HG03064 (cell line): Measurements from ENCODE around the gene QRSL1.
"Not testable (repeated sequence)": the region's sequence is repeated elsewhere in the genome, so short reads cannot be mapped to it uniquely, and the experiment has no call there.

Source experiments
- ATAC-seq: cut with Tn5 transposase; IDR thresholded peaks from one replicate; pipeline ENCODE4 v1.9.1; 2021; ENCODE audit warnings: low read depth; ENCODE audit not compliant: unreplicated experiment

The QRSL1 gene

GRCh38 chr6:106671651-106672050 lies 42.3 kb downstream of the QRSL1 start:
- ATAC-seq, result no peak

DNA sequence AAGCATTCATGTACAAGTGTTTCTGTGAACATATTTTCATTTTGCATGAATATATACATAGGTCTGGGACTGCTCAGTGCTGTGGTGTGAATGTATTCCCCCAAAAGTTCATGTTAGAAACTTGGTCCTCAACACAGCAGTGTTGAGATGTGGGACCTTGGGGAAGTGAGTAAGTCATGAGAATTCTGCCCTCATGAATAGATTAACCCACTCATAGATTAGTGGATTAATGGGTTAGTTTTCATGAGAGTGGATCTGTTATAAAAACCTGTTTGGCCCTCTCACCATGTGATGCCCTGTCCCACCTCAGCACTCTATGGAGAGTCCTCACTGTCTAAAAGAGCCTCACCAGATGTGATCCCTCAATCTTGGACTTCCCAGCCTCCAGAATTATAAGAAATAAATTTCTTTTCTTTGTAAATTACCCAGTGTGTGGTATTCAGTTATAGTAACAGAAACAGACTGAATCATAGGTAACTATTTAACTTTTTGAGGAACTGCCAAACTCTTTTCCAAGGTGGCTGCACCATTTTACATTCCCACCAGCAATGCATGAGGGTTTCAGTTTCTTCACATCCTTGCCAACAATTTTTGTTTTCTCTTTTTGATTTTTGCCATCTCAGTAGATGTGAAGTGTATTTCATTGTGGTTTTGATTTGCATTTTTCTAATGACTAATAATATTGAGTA lies 45.3 kb downstream of the QRSL1 start:
- ATAC-seq, result no peak

GRCh38 chr6:106677282-106677681 lies 47.9 kb downstream of the QRSL1 start:
- ATAC-seq, result no peak

GRCh38 chr6:106684011-106684410 lies 54.6 kb downstream of the QRSL1 start:
- ATAC-seq, result no peak

- no peak for ATAC-seq
These were observed 56.5 kb downstream of the QRSL1 start for GRCh38 chr6:106685833-106686232.

DNA sequence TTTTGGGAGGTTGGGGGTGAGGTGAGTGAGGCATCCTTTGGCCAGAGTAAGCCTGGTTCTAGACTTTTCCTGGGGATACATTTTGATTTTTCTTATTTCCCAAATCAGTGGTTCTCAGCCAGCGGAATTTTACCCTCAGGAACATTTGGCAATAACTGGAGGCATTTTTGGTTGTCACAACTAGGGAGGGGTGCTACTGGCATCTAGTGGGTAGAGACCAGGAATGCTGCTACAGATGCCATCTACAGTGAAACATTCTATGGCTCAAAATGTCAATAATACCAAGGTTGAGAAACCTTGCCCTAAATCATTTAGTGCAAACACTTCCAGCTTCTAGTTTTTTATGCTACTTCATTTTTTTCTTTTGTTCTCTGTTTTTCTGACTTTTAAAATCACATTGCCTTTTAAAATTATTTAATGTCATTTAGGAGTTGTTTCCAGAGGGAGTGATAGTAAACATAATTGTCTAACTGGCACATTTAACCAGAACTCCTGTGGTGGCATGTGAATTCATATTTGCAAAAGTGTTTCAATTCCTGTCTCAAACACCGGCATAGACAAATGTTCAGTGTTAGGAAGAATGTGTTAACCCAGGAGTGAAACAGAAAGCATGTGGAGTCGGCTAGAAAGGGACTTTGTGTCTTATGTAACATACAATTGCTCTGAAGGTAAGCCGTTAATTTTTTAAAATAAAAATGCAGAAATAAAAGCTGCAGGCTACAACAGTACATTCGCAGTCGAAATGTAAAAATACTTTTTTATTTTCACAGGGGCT lies 59.0 kb downstream of the QRSL1 start:
- no peak for ATAC-seq

GRCh38 chr6:106692112-106692818 lies 62.9 kb downstream of the QRSL1 start:
- ATAC-seq, result no peak

DNA sequence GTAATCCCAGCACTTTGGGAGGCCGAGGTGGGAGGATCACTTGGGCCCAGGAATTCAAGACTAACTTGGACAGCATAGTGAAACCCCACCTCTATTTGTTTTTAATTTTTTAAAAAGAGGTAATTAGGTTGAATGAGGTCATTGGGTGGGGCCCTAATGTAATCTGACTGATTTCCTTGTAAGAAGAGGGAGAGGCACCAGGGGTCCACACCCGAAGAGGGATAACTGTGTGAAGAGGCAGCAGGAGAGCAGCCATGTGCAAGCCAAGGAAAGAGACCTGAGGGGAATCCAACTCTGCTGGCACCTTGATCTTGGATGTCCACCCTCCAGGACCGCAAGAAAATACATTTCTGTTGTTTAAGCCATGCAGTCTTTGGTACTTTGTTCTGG lies 63.4 kb downstream of the QRSL1 start:
- ATAC-seq, result no peak

DNA sequence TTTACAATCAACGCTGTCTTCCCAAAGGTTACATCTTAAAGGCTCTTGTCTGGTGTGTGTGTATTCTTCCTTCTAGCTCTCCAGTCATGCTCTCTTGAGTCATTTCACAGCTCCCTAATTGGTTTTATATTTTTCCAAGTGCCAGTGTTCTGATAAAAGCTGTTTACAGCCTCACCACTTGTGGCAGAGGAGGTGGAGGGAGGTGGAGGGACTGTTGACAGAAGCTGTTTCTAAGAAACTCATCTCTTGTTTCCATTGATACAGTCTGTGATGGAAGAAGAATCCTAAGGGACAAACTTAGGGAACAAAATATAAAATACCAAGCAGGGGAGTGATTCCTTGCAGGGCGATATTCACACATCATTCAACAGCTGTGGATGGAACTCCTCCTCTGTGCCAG lies 64.0 kb downstream of the QRSL1 start:
- ATAC-seq, result no peak

GRCh38 chr6:106694343-106694742 lies 65.0 kb downstream of the QRSL1 start:
- ATAC-seq, result no peak

- no peak for ATAC-seq
These were observed 71.2 kb downstream of the QRSL1 start for GRCh38 chr6:106700581-106700980.

DNA sequence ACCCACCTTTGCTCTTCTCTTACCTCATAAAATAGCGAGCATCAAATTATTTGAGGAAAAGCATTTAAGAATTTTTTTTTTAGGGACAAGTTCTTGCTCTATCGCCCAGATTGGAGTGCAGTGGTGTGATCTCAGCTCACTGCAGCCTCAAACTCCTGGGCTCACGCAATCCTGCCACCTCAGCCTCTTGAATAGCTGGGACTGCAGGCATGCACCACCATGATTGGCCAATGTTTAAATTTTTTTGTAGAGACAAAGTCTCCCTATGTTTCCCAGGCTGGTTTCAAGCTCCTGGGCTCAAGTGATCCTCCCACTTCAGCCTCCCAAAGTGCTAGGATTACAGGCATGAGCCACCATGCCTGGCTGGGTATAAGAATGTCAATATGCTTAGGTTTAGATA lies 71.8 kb downstream of the QRSL1 start:
- ATAC-seq, result not testable (repeated sequence)

DNA sequence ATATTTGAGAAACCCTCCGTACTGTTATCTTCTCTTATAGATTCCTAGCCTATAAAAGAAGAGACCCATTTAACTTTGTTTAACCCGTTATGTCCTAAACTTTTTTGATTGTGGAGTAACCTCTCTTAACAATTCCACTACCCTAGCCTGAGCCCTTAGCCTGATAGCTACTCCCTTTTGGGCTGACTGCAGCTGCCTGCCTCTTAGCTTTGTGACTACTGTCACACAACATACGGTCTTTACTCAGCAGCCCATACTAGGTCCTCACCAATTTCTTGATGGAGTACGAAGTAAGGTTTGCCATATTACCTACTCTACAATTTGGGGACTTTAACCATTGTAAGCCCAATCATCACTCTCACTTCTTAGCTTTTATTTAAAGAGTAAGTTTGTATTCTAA lies 72.7 kb downstream of the QRSL1 start:
- ATAC-seq, result peak; percentile 34

GRCh38 chr6:106702451-106703110 lies 73.2 kb downstream of the QRSL1 start:
- ATAC-seq, result peak; percentile 88

DNA sequence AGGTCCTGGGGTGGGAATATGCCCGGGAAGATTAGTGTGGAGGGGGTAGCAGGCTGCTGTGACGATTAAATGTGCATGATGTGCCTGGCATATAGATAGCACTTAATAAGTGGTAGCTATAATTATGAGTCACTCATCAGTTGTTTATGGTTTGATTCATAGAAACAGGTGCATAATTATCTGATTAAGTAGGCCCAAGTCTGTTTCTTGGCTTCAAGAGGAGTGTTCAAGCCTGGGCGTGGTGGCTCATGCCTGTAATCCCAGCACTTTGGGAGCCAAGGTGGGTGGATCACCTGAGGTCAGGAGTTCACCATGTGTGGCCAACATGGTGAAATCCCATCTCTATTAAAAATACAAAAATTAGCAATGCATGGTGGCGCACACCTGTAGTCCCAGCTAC lies 74.9 kb downstream of the QRSL1 start:
- no peak for ATAC-seq

DNA sequence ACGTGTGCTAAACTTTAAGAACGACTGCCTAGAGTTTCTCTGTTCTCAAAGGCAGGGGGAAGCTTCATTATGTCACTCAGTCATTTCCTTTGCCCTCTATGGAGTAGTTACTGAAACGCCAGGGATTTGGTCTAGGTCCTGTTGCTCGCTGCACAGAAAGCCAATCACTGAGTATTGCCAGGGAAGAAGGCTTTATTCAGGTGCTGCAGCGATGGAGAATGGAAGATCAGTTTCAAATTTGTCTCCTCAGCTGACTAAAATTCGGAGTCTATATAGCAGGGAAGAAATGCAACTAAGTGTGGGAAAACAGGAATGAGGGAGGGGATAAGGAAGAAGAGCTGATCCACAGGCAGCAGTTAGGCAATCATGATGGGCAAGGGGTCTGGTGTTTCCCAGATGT lies 75.8 kb downstream of the QRSL1 start:
- no peak for ATAC-seq

DNA sequence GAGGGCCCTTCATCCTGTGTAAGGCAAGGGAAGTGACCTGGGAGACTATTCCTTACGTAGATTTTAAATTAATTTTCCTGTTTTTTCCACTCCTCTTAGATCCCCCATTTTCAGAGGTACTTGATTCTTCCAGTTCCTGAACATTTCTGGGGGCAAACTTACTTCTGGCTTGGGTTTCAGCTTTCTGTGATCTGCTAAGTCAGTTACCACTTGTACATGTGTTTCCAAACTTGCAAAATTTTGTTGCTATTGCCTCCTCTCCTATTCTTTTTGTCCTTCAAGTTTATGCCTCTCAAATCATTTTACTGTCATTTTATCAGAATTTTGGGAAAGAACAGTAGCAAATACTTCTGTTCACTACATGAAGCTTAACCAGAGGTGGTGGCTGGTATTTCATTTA lies 81.2 kb downstream of the QRSL1 start:
- no peak for ATAC-seq

DNA sequence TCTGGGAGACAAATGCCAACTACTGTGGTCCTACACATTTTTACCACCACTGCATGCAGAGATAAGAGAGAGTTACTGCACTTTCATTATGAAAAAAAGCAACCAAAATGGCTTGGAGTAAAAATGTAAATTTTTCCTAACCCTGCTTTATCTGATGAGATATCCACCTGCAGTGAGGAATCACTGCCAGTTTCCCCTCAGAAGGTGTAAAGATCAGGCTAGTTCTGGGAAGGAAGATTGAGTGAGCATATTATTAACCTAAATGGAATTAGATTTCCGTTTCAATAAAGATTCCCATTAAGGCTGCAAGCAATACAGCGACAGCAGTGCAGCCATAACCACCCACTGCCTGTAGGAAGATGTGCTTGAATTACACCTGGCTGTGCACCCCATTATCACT lies 84.9 kb downstream of the QRSL1 start:
- ATAC-seq, result no peak

- ATAC-seq, result no peak
These were observed 86.5 kb downstream of the QRSL1 start for GRCh38 chr6:106715922-106716321.

DNA sequence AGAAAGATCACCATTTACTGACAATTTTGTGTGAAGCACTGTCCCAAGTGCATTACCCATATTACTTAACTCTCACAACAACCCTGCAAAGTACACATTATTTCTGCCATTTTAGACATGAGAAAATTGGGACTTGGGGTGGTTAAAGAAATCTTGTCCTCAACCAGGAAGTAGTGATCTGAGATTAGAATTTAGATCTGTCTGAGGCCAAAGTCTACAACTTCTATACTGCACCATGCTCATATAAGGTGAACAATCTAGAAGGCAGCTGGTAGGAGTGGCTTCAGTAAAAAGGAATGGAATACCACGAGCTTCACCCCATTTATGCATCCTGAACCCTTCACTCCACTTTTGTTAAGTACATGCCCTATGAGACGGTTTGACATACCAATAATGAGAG lies 87.6 kb downstream of the QRSL1 start:
- ATAC-seq, result no peak
